Measurements from ENCODE around the gene KCNT2.

- no peak for TF ChIP-seq CTCF (IDR thresholded peaks at IDR 0.05; ENCODE audit: low read depth, low read length)
- TF ChIP-seq EZH2phosphoT487 (IDR thresholded peaks at IDR 0.05; ENCODE audit: low read depth): no peak
Observed at GRCh38 chr1:196423612-196424011, 184.6 kb downstream of the KCNT2 start.

All from OCI-LY3 (cell line).